ENCODE results near the gene MARCHF9. TPM values are rescaled to one million over a fixed set of nuclear protein-coding genes. Genes with fewer than 3 reads are reported as not detected.

The MARCHF9 gene
- total RNA-seq, 1 experiment from 2014 or later = 21.8 TPM

DNA sequence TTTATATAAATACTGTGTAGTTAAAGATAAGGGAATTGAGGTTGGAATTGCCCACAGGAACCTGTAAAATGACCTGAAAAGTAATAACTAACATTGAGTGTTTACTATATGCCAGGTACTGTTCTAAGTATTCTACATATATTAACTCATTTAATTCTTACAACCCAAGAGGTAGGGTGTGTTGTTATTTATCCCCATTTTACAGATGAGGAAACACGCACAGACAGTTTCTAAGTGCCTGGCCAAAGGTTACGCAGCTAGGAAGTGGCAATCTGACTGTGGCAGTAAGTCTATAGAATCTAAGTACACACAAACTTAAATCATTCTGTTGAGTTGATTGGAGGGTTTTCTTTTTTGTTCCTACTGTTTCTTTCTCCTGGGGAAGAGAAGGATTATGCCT lies 11.1 kb upstream of the MARCHF9 start:
- ATAC-seq (no peak), DNase-seq (ENCODE audit: low read depth, low spot score) (no peak)
- no peak for TF ChIP-seq POLR2AphosphoS5 (IDR thresholded peaks at IDR 0.05; ENCODE audit: low read depth, low read length)
- TF ChIP-seq CEBPB (IDR thresholded peaks at IDR 0.05; ENCODE audit: low read depth) = no peak
- no peak for TF ChIP-seq ELF1 (IDR thresholded peaks at IDR 0.05; ENCODE audit: borderline replicate concordance, low read depth)
- TF ChIP-seq, protein P1, sequence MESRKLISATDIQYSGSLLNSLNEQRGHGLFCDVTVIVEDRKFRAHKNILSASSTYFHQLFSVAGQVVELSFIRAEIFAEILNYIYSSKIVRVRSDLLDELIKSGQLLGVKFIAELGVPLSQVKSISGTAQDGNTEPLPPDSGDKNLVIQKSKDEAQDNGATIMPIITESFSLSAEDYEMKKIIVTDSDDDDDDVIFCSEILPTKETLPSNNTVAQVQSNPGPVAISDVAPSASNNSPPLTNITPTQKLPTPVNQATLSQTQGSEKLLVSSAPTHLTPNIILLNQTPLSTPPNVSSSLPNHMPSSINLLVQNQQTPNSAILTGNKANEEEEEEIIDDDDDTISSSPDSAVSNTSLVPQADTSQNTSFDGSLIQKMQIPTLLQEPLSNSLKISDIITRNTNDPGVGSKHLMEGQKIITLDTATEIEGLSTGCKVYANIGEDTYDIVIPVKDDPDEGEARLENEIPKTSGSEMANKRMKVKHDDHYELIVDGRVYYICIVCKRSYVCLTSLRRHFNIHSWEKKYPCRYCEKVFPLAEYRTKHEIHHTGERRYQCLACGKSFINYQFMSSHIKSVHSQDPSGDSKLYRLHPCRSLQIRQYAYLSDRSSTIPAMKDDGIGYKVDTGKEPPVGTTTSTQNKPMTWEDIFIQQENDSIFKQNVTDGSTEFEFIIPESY (IDR thresholded peaks at IDR 0.05; ENCODE audit: extremely low read depth, insufficient replicate concordance, low read length) = no peak
- no peak for TF ChIP-seq ZNF274 (IDR thresholded peaks at IDR 0.05; ENCODE audit: low read depth, low read length)
- TF ChIP-seq SP1 (IDR thresholded peaks at IDR 0.05; ENCODE audit: low read depth) = no peak
- TF ChIP-seq TCF7L2 (IDR thresholded peaks at IDR 0.05; ENCODE audit: borderline replicate concordance, extremely low read depth, insufficient read depth, insufficient read length) = no peak
- TF ChIP-seq, protein P2, sequence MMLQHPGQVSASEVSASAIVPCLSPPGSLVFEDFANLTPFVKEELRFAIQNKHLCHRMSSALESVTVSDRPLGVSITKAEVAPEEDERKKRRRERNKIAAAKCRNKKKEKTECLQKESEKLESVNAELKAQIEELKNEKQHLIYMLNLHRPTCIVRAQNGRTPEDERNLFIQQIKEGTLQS (IDR thresholded peaks at IDR 0.05) = no peak
- TF ChIP-seq, protein P3, sequence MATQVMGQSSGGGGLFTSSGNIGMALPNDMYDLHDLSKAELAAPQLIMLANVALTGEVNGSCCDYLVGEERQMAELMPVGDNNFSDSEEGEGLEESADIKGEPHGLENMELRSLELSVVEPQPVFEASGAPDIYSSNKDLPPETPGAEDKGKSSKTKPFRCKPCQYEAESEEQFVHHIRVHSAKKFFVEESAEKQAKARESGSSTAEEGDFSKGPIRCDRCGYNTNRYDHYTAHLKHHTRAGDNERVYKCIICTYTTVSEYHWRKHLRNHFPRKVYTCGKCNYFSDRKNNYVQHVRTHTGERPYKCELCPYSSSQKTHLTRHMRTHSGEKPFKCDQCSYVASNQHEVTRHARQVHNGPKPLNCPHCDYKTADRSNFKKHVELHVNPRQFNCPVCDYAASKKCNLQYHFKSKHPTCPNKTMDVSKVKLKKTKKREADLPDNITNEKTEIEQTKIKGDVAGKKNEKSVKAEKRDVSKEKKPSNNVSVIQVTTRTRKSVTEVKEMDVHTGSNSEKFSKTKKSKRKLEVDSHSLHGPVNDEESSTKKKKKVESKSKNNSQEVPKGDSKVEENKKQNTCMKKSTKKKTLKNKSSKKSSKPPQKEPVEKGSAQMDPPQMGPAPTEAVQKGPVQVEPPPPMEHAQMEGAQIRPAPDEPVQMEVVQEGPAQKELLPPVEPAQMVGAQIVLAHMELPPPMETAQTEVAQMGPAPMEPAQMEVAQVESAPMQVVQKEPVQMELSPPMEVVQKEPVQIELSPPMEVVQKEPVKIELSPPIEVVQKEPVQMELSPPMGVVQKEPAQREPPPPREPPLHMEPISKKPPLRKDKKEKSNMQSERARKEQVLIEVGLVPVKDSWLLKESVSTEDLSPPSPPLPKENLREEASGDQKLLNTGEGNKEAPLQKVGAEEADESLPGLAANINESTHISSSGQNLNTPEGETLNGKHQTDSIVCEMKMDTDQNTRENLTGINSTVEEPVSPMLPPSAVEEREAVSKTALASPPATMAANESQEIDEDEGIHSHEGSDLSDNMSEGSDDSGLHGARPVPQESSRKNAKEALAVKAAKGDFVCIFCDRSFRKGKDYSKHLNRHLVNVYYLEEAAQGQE (IDR thresholded peaks at IDR 0.05; ENCODE audit: low read depth) = no peak
- TF ChIP-seq, protein P4, sequence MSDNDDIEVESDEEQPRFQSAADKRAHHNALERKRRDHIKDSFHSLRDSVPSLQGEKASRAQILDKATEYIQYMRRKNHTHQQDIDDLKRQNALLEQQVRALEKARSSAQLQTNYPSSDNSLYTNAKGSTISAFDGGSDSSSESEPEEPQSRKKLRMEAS (IDR thresholded peaks at IDR 0.05) = no peak
- no peak for TF ChIP-seq EZH2phosphoT487 (IDR thresholded peaks at IDR 0.05; ENCODE audit: borderline replicate concordance)
- no peak for TF ChIP-seq SIN3A (IDR thresholded peaks at IDR 0.05; ENCODE audit: low read depth)
- no peak for TF ChIP-seq RAD21 (IDR thresholded peaks at IDR 0.05; ENCODE audit: low read depth)
- TF ChIP-seq YY1 (IDR thresholded peaks at IDR 0.05; ENCODE audit: extremely low read depth, insufficient replicate concordance, low read depth, low read length) = no peak
- no peak for TF ChIP-seq POLR2A (IDR thresholded peaks at IDR 0.05; ENCODE audit: borderline replicate concordance, extremely low read depth, insufficient read depth, insufficient read length)
- Histone ChIP-seq H3K27me3 (ENCODE audit: insufficient read depth, low read length) (no peaks in the 10 kb centered on the region), H3K4me1 (ENCODE audit: control insufficient read depth in 1 of 2, insufficient read depth in 2 of 2, low read length in 2 of 2) (peaks cover 10 to 36% of the 10 kb centered on the region in 2 experiments; a peak in 3 of 4 replicates), H3K36me3 (ENCODE audit: control insufficient read depth in 1 of 2, insufficient read depth in 2 of 2, low read length in 2 of 2) (peaks cover 5 to 9% of the 10 kb centered on the region in 2 experiments; a peak in 3 of 4 replicates), H3K9me3 (ENCODE audit: control insufficient read depth in 1 of 2, insufficient read depth in 1 of 2, low read depth in 1 of 2, low read length in 2 of 2) (no peaks in the 10 kb centered on the region), H3K9ac (ENCODE audit: low read length) (peak overlapping the region; percentile 90), H3K4me2 (ENCODE audit: low read length) (peak overlapping the region; percentile 91), H4K20me1 (ENCODE audit: insufficient read depth) (no peaks in the 10 kb centered on the region), H3K4me3 (replicated peaks in 1 of 2; ENCODE audit: low read depth in 1 of 2, low read length in 2 of 2) (peak overlapping the region; percentile 69 to 76), H3K27ac (ENCODE audit: low read depth, low read length) (peak overlapping the region; percentile 76; the same call in 1 of the 2 replicates), H3K79me2 (ENCODE audit: insufficient read depth, low read length) (no peaks in the 10 kb centered on the region), H2AFZ (ENCODE audit: low read depth, low read length, poor library complexity, severe bottlenecking) (no peak overlapping the region), H3K9me2 (ENCODE audit: insufficient read depth) (no peaks in the 10 kb centered on the region)
- ChIA-PET POLR2A (interaction anchor here (1.0 to 1.6 kb wide), 4 partner anchors 13 to 107 kb away, joined by 4 to 7 read pairs (median 6); no protein-coding TSS in a partner anchor), CTCF (interaction anchor here (0.9 to 1.7 kb wide), 3 partner anchors 13 to 18 kb away, joined by 3 to 11 read pairs (median 10); no protein-coding TSS in a partner anchor), RAD21 (ENCODE audit: low non-redundant PET in 1 of 2, low total read pairs in 2 of 2, uncharacterized antibody in 2 of 2, unreplicated experiment in 2 of 2) (interaction anchor here in 1 of 2 experiments (1.2 kb wide), 1 partner anchor 103 kb away, joined by 3 read pairs; no protein-coding TSS in a partner anchor)
- intact Hi-C loops (cut with micrococcal nuclease) = loop anchor here (2.0 kb wide), 1 partner anchor 17 kb away; no protein-coding TSS in a partner anchor
- BruUV-seq (replicated peaks) = no TSS peak

All from HCT116 (cell line).